Raji (cell line): ENCODE measurements around the gene MAP3K6.

Source experiments
- POLR2A ChIP-seq: IDR thresholded peaks from 2 replicates; pipeline ENCODE4 v1.6.1; 2011; ENCODE audit warnings: low read depth, low read length, control low read depth; ENCODE audit not compliant: insufficient read depth

MAP3K6 gene, protein sequence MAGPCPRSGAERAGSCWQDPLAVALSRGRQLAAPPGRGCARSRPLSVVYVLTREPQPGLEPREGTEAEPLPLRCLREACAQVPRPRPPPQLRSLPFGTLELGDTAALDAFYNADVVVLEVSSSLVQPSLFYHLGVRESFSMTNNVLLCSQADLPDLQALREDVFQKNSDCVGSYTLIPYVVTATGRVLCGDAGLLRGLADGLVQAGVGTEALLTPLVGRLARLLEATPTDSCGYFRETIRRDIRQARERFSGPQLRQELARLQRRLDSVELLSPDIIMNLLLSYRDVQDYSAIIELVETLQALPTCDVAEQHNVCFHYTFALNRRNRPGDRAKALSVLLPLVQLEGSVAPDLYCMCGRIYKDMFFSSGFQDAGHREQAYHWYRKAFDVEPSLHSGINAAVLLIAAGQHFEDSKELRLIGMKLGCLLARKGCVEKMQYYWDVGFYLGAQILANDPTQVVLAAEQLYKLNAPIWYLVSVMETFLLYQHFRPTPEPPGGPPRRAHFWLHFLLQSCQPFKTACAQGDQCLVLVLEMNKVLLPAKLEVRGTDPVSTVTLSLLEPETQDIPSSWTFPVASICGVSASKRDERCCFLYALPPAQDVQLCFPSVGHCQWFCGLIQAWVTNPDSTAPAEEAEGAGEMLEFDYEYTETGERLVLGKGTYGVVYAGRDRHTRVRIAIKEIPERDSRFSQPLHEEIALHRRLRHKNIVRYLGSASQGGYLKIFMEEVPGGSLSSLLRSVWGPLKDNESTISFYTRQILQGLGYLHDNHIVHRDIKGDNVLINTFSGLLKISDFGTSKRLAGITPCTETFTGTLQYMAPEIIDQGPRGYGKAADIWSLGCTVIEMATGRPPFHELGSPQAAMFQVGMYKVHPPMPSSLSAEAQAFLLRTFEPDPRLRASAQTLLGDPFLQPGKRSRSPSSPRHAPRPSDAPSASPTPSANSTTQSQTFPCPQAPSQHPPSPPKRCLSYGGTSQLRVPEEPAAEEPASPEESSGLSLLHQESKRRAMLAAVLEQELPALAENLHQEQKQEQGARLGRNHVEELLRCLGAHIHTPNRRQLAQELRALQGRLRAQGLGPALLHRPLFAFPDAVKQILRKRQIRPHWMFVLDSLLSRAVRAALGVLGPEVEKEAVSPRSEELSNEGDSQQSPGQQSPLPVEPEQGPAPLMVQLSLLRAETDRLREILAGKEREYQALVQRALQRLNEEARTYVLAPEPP (N-terminal part only)

DNA sequence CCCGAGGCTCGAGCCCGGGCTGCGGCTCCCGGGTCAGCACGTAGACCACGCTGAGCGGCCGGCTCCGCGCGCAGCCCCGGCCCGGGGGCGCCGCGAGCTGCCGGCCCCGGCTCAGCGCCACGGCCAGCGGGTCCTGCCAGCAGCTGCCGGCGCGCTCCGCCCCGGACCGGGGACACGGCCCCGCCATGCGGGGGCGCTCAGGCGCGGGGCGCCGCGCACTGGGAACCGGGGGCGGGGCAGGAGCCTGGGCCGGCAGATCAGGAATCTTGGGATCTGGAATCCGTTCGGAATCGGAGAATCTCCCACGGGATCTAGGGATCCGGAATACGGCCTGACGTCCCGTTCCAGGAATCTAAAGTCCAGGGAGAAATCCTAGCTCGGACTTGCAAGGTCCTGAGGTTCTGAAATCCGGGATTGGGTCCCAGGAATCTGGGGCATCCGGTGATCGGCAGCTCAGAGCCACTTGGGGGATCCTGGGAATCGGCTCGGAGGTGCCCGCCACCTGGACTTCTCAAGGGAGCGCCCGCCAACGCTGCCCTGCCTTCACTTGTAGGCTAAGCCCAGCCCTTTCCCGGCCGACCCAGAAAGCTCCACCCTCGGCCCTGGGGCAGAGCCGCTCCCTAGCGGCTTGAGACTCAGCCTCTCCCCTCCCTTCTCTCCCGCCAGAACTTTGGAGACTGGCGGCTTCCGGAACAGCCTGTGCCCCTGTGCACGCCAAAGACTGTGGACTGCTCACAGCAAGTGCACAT, at the start of gene MAP3K6:
Gene MAP3K6, minus strand, starts transcription at position 551 of the 749 bp plus-strand sequence. Its CDS starts 364 bp downstream, at position 187.
- TF ChIP-seq POLR2A: no peak

DNA sequence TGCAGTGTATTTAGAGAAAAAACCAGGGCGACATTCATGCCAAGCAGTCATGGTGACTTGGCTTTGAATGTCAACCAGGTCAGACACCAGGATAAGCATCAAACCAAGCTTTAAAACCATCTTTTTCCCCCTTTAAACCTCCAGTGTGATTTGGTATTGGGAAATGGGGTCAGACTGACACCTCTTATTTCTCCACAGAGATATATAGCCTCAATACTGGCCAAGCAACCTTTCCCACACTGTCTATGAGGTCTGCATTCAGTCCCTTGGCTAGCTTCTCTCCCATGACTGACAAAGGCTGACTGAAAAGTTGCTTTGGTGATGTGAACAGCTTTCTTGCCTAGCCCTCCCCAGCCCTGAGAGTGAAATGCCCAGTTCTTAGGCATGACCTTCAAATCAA, 47.3 kb upstream of the MAP3K6 start:
- TF ChIP-seq POLR2A: no peak

DNA sequence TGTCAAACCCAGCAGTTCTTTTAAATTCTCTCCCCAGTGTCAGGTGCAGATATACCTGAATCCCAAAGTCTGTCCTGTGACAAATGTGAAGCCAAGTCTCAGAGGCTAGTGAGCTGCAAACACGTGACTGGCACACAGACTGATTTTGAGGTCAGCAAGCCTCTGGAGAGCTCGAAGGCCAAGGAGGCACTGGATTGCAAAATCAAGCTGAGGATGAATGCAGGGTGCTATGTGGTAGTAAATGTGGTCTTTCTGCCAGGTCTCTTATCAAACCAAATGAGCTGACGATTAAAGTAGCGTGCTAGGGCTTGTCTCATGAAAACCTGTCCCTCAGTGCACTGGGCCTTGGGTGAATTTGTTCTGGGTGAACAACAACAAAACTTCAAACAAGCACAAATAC, 46.2 kb upstream of the MAP3K6 start:
- no peak for TF ChIP-seq POLR2A

DNA sequence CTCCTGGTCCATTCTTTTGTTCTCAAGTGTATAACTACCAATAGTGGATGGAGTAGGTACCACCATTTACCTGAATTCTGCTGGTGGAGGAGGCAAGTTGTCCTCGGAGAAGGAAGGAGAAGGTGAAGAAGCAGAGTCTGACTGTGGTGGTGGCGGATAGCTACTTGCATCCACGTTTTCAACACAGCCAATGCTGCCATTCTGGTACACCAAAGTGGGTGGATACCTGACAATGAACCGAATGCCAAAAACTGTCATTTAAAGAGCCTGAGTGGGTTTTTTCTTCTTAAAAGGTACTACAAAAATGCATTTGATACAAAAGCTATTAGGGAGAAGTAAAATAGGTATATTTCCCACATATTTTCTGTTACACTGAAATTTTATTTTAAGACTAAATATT, 45.7 kb upstream of the MAP3K6 start:
- TF ChIP-seq POLR2A: no peak

DNA sequence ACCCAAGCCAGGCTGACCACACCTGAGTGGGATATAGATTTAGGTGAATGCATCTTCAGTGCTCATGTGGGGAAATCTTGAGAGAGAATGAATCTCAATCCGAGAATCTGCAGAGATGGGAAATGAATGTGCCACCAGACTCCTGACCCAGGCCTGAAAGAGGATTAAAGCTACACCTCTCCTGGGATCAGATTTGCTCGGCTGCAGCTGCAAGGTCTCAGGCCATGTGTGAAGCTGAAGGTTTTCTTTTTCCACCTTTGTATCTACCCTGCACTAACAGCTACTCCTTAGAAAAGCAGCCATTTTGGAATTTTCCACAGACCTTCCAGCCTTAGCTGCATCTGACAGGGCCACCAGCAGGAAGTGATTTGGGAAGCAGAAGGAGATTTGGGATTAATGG, 43.9 kb upstream of the MAP3K6 start:
- TF ChIP-seq POLR2A: no peak

DNA sequence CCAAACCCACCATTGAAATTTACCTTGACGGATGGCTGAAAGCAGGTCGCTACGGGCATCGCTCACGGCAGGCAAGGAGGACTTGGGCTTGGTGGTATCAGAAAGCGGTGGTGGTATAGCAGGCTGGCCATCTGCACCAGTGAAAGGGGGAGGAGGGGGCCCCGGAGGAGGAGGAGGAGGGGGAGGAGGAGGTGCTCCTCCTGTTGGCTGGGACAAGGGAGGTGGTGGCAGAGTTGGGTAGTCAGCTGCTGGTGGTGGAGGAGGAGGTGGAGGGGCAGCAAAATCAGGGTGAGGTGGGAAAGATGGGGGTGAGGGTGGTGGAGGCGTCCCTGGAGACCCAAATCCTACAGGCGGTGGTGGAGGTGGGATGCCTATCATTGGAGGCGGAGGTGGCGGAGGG, 42.9 kb upstream of the MAP3K6 start:
- TF ChIP-seq POLR2A: no peak

DNA sequence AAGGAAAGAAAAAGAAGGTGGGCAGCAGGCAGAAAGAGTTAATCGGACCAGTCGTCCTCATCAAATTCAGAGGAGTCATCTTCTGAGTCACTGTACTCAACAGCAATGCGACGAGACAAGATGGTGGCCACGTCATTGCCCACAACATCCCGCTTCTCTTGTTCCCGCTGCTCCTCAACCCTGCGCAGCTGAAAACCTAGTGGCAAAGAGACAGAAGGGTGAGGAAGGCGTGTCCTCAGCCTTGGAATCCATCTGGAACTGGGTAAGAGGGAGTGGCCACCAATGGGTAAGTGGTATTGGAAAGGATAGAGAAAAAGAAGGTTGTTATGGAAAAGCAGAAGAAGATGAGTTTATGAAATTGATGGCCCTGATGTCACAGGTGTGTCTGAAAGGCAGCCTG, 41.4 kb upstream of the MAP3K6 start:
- TF ChIP-seq POLR2A: no peak

DNA sequence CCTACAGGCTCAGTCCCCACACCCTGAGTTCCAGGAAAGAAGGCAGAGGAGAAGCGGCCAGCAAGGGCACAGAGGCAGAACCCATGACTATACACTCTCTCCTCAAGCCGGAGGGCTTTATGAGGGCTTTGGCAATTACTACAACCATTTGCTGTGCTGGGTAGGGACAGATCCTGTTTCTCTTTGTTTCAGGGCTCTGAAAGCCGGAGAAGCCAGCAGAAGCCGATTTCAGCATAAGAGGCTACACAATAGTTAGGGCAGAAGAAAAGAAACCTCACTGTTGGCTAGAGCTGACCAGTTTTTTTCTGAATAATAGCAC, 39.6 kb upstream of the MAP3K6 start:
- no peak for TF ChIP-seq POLR2A

DNA sequence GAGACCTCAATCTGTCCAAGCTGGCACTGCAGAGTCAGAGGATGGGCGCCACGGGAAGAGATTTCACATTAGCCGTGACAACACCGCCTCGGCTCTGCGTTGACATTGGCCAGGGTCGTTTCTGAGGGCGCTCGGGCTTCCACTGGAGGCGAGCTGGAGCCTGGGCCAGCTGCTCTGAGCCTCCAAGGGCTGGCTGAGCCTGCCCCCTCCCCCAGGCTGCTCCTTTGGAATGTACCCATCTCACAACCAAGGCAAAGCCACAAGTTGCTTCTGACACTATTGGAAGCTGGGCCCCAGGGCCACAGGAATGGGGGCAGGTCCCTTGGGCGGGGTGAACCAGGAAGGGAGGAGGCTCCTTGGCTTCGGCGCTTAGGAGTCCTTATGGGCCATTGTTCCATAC, 38.3 kb upstream of the MAP3K6 start:
- TF ChIP-seq POLR2A: no peak

DNA sequence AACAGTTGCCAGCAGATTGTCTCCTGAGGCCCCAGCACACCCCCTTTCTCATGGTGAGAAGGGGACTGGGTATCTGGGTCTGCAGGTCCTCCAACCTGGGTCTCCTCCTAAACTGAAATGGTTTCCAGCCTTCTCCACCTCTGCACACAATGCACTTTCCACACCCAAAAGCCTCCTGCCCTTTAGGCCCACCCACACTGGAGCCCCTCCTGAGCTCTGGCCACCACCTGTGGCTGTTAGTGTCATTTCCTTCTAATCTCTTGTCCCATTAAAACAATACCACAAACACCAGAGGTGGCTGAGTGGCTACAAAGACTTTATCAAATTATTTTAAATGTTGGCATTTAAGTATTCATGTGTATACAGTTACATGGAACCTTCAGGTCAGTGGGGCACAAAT, 37.2 kb upstream of the MAP3K6 start:
- TF ChIP-seq POLR2A: no peak

DNA sequence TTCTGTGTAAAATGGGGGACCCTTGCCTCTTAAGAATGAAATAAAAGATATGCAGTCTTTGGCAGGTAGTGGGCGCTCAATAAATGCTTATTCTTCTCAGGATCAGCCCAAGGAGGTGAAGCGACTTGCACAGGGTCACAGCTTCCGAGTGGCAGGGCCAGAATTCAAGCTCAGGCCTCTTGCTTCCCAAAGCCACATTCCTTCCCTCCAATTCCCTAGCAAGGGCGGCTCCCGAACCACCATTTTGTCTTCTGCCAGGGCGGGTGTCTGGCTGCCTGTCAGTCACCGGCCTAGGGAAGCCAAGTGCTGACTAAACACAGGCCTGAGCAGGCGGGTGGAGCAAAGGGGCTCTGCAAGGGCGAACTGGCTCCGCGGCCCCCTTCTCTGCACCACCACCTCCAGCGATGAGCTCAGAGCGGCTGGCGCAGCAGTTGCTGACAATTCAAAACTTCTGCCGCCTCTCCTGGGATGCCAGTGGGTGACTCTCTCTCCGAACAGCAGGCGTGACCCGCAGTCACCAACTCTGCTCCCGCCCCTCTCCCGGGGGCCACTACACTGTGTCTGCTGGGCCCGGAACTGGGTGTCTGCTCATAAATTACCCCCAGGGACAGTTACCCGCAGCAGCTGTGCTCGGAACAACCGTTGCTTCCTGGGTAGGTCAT, 36.4 kb upstream of the MAP3K6 start:
- TF ChIP-seq POLR2A: no peak

DNA sequence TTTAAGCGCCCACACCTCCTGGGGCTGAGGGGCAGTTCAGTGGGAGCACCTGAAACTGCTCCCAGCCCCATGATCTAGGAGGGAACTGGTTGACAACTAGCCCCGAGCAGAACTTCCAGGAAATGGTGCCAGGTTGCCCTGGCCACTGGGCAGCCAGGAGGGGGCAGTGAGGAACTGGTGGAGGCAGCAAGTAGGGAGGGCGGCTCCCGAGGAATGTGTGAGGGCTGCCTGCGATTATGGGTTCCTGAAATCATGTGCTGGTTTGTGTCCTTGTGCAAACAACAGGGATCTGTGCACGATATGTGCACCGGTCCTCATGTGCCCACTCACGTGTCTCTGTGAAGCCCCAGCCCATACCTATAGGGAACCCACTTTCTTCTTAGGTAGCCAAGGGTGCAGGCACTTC, 35.6 kb upstream of the MAP3K6 start:
- no peak for TF ChIP-seq POLR2A

DNA sequence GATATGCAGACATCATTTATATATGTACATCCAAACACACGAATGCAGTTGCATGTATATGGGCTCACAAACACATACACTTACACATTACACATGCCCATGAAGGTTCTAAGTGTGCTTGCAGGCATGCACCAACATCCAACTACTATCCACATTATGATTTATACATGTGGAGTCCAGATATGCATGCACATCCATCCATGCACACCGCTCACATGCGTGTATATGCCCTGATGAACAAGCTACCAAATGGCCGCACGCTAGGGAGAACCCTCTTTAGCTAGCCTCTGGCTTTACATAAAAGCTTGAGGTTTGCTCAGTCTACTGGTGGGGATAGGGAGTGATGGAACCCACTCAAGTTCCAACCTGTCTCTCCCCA, 34.2 kb upstream of the MAP3K6 start:
- TF ChIP-seq POLR2A: no peak
